ENCODE data around the gene CISTR. TPM values are rescaled to one million over a fixed set of nuclear protein-coding genes. Genes with fewer than 3 reads are reported as not detected.
"Not testable (repeated sequence)": the region's sequence is repeated elsewhere in the genome, so short reads cannot be mapped to it uniquely, and the experiment has no call there.

CISTR gene
- not detected for total RNA-seq

DNA sequence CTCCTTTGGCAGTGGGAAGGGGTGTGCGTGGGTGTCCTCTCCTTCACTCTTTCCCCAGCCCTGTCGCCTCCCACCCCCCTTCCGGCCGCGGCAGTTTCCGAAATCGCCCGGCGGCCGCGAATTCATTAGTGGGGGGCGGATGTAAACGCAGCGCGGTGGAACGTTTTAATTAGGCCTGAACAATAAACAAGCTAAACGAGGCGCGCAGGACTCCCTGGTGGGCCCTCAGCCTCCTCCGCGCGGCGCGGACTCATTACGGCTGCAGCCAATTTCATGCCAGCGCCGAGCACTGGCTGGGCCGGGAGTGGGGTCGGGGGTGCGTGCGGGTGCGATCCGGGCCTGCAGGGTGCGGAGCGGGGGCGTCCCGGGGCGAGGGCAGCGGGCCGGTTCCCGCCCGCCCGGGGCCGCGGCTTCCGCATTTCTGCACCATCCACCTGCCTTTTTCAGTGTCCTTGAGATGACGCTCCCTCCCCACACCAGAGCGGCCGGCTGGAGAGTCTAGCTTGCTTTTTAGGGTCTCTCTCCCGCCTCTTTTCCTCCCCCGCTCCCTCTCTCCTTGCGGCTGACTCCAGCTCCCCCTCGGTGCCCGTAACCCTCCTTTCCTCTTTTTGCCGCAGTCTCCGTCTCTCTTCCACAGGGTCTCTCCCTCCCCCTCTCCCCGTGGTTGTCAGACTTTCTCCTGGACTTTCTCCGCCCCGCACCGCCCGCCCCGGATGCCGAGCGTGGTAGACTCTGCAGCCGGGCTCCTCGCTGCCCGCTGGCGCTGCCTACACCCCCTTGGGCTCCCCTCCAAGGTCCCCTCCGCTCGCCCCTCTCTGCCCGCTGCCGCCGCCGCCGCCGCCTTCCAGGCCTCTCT is at the start of gene CISTR:
Gene CISTR (minus strand): TSS at position 644 of the 856 bp plus-strand sequence.
- POLR2A ChIA-PET, result interaction anchor here (0.6 to 0.7 kb wide), 2 partner anchors 18 to 536 kb away, joined by 3 read pairs; no protein-coding TSS in a partner anchor

DNA sequence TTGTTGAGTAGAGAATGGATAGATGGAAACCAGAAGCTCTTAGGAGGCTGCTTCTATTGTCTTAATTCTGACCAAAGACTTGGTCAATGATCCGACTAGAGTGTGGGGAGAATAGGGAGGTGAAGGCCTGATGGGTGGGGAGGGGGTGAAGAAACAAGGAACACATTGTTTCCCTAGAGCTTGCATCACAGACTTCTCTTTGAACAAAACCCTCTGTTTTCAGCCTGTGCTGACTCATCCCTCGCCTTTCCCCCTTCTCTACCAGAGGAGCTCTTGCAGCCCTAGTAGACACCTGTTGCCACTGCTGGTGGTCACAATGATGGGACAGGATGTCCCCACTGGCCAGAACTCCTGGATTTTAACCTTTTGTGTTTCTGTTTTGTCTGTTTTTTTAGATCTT is 46.8 kb upstream of the CISTR start:
- ChIA-PET POLR2A (no interaction called here), CTCF (no interaction called here)

More for the DNA sequence above, at the start of gene CISTR:
- CTCF ChIA-PET, result interaction anchor here (0.5 to 6.9 kb wide), 7 partner anchors 7 to 583 kb away, joined by 3 to 71 read pairs (median 3); partner anchors contain the start of genes ATP5MC2 and CALCOCO1

DNA sequence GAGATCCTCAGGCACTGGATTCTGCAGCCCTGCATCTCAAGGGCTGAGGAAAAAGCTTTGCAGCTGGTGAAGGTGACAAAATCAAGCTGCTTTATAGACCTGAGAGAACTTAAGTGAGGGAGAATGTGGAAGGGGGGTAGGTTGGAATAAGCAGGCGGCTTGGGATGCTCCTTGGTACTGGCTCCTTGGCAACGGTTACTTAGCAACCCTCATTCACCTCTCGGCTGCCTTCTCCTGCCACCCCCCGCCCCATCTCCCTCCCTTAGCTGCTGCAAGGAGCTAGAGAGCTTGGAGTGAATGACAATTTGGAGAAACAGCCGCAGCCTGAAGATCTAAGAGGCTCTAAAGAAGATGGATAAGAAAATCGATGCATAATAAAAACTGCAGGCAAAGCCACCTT is 44.1 kb upstream of the CISTR start:
- ChIA-PET POLR2A (no interaction called here), CTCF (no interaction called here)

DNA sequence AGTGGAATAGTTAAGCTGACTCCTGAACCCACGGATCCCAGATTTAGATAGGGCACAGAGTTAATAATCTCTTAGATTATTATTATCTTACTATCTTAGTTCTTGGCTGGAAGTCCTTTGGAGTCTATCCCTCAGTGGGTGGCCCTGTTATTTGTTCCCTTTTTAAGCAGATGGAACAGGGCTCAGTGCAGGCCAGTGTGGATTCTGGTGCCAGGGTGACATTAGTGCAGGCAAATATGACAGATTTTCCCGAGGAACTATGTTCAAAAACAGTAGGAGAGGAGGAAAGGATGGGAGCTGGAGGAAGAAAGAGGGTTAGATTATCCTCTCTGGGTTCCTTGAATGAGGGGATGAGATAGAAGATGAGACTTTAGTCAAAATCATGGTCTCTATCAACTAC is 41.4 kb upstream of the CISTR start:
- ChIA-PET POLR2A (no interaction called here), CTCF (no interaction called here)

DNA sequence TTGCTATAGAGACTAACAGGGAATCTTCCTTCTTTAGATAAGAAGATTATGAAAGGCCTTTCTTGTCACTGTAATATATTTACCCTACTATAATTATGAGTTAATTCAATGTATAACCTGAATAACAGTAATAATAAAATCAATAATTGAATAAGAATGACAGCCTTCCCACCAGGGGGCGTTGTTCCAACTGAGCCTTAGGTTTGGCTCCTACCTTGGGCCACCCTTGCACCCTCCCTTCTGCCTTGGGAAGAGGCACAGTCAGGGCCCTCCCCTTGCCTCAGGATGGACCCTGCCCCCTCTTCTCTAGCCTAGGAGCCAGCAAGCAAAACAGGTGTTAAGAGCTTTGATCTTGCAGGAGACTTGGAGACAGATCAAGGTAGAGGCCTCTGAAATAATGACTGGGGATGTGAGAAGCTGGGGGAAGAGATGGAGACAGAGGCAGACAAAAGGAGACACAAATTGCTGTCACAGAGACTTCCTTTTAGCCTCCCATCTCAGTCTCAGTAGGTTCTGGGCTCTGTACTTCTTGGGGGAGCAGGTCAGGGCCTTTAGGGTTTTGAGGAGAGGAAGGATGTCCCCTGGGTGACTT is 40.1 kb upstream of the CISTR start:
- CTCF ChIA-PET, result interaction anchor here (0.6 kb wide), 1 partner anchor 304 kb away, joined by 3 read pairs; no protein-coding TSS in a partner anchor
- POLR2A ChIA-PET, result no interaction called here

DNA sequence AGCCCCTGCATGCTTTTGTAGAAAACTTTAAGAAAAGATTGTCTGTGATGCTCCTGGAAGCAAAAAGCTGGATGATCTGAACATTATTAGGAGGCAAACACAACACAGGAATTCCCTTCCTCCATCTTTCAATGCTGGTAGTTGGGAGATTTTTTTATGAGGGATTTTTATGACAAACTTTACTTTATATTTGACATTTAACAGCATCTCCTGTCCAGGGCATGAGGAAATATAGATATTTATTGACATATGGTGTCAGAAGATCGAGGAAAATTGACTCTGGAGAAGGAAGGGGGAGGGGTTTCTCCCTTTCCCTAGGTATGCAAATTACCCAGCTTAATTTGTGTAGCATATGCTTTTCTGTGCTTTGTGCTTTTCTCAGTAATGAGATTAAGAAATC is 37.8 kb upstream of the CISTR start:
- POLR2A ChIA-PET, result no interaction called here

DNA sequence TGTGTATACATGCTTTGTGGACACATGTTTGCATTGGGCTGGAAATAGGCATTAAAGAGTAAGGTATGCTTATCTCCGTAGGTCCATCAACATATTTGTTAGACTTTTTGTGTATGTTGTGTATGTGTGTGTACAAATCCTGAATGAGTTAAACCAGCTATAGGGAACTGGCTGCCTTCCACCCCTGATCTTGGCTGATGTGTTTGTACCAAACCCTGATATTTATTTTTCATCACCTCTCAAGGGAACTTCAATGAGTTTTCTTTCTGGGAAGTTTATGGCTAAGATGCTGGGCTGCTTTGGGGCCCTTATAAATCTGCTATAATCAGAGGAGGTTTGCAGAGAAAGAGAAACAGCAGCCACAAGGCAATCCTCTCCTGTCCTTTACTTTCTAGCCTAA is 37.1 kb upstream of the CISTR start:
- ChIA-PET POLR2A (no interaction called here), CTCF (no interaction called here)

More for the DNA sequence above, 37.8 kb upstream of the CISTR start:
- CTCF ChIA-PET, result no interaction called here

DNA sequence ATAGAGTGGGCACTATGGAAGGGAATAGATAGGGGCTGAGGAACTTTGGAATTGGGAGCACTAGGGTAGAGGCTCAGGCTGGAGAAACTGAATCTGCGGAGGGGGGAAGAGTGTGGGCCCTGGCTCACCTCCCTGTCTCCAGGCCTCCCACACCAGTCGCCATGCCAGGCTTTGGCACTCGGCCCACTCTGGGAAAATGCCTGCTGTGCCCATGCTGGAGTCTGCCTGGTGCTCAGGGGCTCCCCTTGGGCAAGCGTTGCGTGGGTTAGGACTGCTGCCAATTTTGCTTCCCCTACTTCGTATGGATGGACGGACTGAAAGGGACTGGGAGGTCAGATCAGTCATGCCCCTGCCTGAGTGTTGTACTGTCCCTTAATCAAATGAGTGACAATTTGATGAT is 34.6 kb upstream of the CISTR start:
- ChIA-PET CTCF (no interaction called here), POLR2A (no interaction called here)

DNA sequence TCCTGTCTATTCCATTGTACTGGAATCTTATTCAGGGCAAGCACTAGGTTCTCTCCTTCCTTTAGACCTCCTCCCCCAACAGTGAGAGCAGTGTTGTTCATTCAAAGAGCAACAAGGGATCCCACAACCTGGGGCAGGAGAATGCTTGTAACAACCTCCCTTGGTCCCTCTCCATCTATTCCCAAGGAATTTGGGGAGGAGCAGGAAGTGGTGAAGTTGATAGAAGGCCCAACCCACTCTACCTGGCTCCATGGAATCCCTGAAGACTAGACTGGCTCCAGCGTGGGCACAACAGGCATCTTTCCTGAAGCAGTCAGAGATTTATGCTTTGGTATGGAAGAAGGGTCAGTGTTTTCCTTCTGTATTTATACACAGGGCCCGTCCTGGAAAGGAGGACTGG is 33.4 kb upstream of the CISTR start:
- POLR2A ChIA-PET, result no interaction called here
- CTCF ChIA-PET, result no interaction called here

DNA sequence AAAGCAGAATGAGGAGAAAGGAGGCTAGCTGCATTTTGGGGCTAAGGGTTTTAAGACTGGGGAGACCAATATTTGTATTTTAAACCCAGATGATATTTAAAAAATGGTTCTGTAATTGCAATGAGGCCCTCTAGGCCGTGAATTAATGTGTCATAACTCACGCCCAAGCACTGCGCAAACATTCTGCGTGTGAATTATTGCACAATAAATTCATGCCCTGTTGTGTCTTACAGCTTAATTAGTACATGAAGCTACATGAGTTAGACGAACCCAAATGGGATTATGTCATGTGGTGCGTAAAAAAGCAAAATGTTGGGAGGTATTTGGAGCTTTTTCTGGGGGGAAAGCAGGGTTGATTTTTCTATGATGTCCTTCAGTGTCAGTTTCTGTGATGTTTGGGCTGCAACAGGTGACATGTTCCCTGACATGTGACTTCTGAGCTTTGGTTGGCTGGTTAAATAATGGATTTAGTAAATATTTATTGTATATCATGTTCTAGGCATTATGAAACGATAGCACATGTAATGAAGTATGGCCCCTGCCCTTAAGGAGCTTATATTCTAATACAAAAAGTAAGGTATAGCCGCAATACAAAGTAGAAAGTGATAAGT is 30.4 kb upstream of the CISTR start:
- POLR2A ChIA-PET, result no interaction called here
- CTCF ChIA-PET, result interaction anchor here (1.1 kb wide), 1 partner anchor 36 kb away, joined by 3 read pairs; no protein-coding TSS in a partner anchor

DNA sequence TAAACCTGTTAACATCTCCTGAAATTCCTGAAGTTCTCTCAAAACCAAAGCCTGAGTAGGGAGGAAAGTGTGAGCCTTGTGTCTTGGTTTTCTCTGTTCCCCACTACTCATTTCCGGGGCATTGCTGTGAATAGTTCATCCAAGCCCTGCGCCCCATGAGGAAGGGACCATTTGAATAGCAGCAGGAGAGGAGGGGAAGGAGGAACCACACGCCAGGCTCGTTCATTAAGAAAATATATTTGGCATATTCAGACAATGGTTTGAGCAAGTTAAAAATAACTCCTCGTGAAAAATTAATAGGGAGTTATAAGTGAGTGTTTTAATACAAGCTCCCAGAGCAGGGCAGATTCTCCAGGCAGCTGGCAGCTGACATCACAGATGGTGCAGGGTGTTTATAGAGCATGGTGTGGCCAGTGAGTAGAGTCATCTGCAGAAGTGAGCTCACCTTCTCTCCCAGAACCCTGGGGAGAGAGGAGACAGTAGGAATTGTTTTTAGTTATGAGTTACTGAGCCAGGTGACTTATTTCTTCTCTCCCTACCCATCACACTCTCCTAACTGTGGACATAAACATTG is 29.5 kb upstream of the CISTR start:
- ChIA-PET CTCF (no interaction called here), POLR2A (no interaction called here)

DNA sequence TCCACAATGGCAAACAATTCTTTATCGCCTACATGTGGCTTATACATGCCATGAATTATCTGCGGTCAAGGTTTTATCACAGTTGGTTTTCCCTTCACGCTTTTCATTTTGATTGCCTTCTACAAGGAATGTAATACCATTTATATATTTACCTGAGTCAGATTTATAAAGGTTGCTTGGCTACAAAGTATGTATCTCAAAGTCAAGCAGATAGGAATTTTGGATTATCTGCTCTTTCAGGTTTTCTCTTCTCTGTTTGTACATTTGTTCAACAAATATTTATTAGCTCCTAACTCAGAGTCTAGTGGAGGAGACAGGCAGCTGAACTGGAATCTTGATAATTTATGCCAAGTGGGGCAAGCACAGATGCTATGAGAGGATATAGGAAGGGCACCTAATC is 28.5 kb upstream of the CISTR start:
- CTCF ChIA-PET, result interaction anchor here (0.6 kb wide), 1 partner anchor 429 kb away, joined by 4 read pairs; no protein-coding TSS in a partner anchor
- POLR2A ChIA-PET, result no interaction called here

DNA sequence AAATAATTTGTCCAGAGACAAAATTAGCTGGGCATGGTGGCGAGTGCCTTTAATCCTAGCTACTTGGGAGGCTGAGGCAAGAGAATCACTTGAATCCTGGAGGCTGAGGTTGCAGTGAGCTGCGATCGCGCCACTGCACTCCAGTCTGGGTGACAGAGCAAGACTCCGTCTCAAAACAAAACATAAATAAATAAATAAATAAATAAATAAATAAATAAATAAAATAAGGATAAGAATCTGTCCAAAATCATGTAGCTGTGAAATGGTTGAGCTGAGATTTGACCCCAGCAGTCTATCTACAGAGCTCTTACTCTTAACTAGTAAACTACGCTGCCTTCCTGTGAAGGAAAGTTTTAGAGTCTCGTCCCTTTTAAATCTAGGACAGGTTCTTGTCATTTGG is 27.9 kb upstream of the CISTR start:
- CTCF ChIA-PET, POLR2A ChIA-PET: not testable (repeated sequence)

DNA sequence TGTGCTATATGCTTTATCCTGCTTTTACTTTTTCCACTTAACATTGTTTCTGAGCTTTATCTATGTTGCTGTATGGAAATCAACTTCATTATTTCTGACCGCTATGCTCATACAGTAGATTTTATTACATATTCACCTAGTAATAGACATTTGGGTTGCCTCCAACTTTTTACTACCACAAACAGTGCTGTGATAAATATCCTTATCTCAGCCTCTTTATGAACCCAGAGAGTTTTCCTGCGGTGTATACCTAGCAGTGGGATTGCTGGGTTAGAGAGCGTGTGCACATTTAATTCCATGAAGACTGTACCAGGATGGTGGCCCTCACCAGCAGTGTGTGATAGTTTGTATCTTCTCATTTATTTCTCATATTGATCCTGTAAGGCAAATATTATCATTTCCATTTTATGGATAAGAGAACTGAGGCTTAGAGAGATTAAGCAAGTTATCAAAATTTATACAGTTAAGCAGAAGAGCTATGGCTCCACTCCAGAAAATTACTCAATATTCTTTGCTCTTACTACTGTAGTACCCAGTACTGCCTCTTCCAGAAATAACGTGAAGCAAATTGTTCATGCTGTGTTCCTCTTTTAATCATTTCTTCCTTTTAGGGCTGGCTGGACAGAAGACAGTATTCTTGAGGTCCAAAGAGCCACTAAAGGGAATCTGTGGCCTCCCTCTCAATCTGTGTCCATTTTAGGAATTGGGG is 26.3 kb upstream of the CISTR start:
- CTCF ChIA-PET, result no interaction called here

DNA sequence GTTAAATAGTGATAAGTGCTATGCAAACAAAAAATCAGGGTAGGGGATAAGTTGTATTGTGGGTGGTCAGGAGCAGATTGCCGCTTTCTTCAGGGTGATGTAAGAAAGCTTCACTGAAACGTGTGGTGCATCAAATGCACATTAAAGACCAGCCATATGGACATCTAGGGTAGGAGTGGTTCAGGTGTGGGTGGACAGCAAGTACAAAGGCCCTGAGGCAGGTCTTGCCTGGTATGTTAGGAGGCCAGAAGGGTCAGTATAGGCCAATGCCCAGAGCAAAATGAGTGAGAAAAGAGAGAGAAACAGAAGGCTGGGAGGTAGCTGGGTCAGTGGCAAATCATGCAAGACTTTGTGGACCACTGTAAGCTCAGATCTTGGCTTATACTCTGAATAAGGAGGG is 25.6 kb upstream of the CISTR start:
- CTCF ChIA-PET, result no interaction called here
- POLR2A ChIA-PET, result no interaction called here

More for the DNA sequence above, 26.3 kb upstream of the CISTR start:
- POLR2A ChIA-PET, result no interaction called here

DNA sequence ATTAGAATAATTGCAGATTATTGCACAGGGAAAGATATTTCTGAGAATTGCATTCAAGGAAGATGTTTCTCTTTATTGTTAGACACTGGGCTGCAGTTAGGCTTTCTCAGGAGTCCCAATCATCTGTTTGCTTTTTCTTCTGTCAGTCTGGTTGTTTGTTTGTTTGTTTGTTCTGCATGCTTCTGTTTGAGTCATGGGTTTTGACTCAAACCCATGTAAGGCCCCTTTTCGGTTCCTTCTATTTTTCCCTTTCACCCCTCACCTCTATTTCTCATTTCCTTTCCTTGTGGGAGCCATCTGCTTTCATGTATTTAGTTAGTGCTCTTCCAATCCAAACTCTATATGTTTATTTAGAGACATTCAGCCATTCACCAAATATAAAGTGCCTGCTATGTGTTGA is 25.1 kb upstream of the CISTR start:
- ChIA-PET POLR2A (no interaction called here), CTCF (no interaction called here)

DNA sequence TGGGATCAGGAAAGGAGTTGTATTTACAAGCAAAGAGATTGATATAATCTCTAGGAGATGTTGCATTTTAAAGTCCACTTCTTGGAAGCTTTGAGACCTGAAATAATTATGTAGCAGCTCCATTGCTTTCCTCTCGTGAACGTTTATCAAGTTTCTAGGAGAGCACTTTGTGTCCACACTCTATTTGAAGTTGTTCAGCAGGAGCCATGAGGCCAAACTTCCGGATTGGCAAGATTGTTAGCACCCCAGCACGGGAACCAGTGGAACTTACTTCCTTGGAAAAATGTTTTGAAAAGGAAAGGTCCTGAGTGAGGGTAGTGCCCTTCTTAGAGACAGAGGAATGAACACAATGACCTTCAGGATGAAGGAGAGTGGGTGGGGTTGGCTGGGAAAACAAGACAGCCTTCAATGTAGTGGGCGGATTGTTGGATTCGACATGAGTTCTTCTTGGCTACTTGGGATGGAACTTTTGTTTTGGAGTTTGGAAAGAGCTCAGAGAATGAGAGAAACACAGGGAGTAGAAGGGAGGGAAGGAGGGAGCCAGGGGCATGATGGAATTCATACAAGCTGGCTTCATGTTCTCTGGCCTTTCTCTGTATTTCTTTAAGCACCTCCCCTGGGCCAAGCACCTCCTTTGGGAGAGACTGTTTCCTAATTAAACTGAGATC is 23.8 kb upstream of the CISTR start:
- CTCF ChIA-PET, result no interaction called here
- POLR2A ChIA-PET, result no interaction called here

DNA sequence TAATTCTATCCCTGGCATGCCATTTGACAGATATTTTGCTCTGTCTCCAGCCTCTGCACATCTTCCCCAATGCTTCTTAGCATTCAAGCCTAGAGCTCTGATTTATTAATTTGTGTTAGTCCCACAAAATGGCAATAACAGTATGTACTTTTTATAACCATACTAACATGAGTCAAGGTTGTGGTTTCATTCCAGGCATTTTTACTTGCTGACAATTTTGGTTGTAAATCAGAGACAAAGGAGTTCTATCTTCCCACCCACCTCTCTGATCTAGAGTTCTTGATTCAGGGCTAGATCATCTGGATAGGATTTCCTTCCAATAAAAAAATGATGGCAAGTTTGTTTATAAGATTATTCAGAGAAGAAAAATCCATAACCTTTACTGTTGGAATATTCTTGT is 18.5 kb upstream of the CISTR start:
- POLR2A ChIA-PET, result no interaction called here
- CTCF ChIA-PET, result interaction anchor here (0.7 kb wide), 1 partner anchor 38 kb away, joined by 4 read pairs; no protein-coding TSS in a partner anchor

DNA sequence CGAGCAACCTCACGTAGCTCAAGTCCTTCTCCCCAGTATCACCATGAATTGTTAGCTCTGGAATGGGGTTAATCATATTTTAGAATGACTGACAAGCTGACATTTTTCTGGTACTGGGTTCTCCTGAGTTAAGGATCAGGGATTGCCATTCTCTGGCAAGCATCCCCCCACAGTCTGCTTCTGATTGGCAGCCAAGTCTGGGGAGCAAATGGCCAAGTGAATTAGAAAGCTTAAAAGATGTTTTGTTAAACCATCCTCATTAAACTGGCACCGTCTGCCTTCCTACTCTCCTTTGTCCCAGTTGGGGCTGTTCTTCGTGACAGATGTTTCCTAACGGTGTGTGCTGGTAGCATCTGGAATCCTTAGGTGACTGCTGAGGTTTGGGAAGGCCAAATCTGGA is 17.2 kb upstream of the CISTR start:
- ChIA-PET CTCF (interaction anchor here (0.8 to 1.3 kb wide), 2 partner anchors 12 to 26 kb away, joined by 3 read pairs; no protein-coding TSS in a partner anchor), POLR2A (no interaction called here)
